ENCODE measurements around the gene DOCK4. TPM values are rescaled to one million over a fixed set of nuclear protein-coding genes. Genes with fewer than 3 reads are reported as not detected.
A peak's percentile ranks its signal among the peaks of the same experiment; 100 is the strongest.

The DOCK4 gene
- total RNA-seq, 1 donor from 2014 or later: 100 TPM

- no peak for ATAC-seq
These were observed 89.3 kb downstream of the DOCK4 start for GRCh38 chr7:112116894-112117293.

GRCh38 chr7:112116358-112116757, 89.8 kb downstream of the DOCK4 start:
- ATAC-seq (no peak), DNase-seq (no peak)
- H3K9me3 ChIP-seq: no peaks in the 10 kb centered on the region
- TF ChIP-seq CTCF (IDR thresholded peaks at IDR 0.05): no peak
- H3K27me3 ChIP-seq: no peaks in the 10 kb centered on the region
- no peaks in the 10 kb centered on the region for H3K36me3 ChIP-seq
- H3K4me3 ChIP-seq: no peak overlapping the region
- H3K27ac ChIP-seq: no peak overlapping the region
- peaks cover 8% of the 10 kb centered on the region for H3K4me1 ChIP-seq
- intact Hi-C loops (cut with DNase I): no loop called here

More at GRCh38 chr7:112116894-112117293, 89.3 kb downstream of the DOCK4 start:
- H3K27ac ChIP-seq: no peak overlapping the region
- H3K4me3 ChIP-seq: no peak overlapping the region
- no peaks in the 10 kb centered on the region for H3K36me3 ChIP-seq
- H3K4me1 ChIP-seq: peaks cover 6% of the 10 kb centered on the region
- intact Hi-C loops (cut with DNase I): no loop called here
- no peaks in the 10 kb centered on the region for H3K27me3 ChIP-seq
- DNase-seq: no peak
- H3K9me3 ChIP-seq: no peaks in the 10 kb centered on the region
- TF ChIP-seq CTCF (IDR thresholded peaks at IDR 0.05): no peak

- DNase-seq (no peak), ATAC-seq (no peak)
- H3K9me3 ChIP-seq: no peaks in the 10 kb centered on the region
- no peaks in the 10 kb centered on the region for H3K27me3 ChIP-seq
- H3K36me3 ChIP-seq: no peaks in the 10 kb centered on the region
- TF ChIP-seq CTCF (IDR thresholded peaks at IDR 0.05): no peak
- no peak overlapping the region for H3K27ac ChIP-seq
- no peak overlapping the region for H3K4me3 ChIP-seq
- H3K4me1 ChIP-seq: peaks cover 8% of the 10 kb centered on the region
- intact Hi-C loops (cut with DNase I): no loop called here
These were observed 90.3 kb downstream of the DOCK4 start for GRCh38 chr7:112115880-112116279.

- intact Hi-C loops (cut with DNase I): no loop called here
- Histone ChIP-seq H3K36me3 (no peaks in the 10 kb centered on the region), H3K27ac (no peak overlapping the region), H3K9me3 (no peaks in the 10 kb centered on the region), H3K4me3 (no peak overlapping the region), H3K27me3 (no peaks in the 10 kb centered on the region), H3K4me1 (peaks cover 8% of the 10 kb centered on the region)
- no peak for TF ChIP-seq CTCF (IDR thresholded peaks at IDR 0.05)
- DNase-seq (no peak), ATAC-seq (no peak)
These were observed 92.2 kb downstream of the DOCK4 start for GRCh38 chr7:112113913-112114575.

- peak; percentile 73 for ATAC-seq
- H3K4me1 ChIP-seq: peaks cover 16% of the 10 kb centered on the region
- H3K4me3 ChIP-seq: no peak overlapping the region
- H3K9me3 ChIP-seq: no peaks in the 10 kb centered on the region
- no peaks in the 10 kb centered on the region for H3K36me3 ChIP-seq
- H3K27ac ChIP-seq: peak overlapping the region; percentile 55
- no peaks in the 10 kb centered on the region for H3K27me3 ChIP-seq
- no peak for DNase-seq
- intact Hi-C loops (cut with DNase I): no loop called here
- TF ChIP-seq CTCF (IDR thresholded peaks at IDR 0.05): no peak
These were observed 93.4 kb downstream of the DOCK4 start for GRCh38 chr7:112112822-112113255.

All from upper lobe of right lung (tissue), 1 donor.